Stomach (tissue), 4 donors: ENCODE results near the gene PRDM16.

ENCODE experiments used
- EP300 ChIP-seq: sonication (generic); formaldehyde crosslinking; IDR thresholded peaks from one replicate; pipeline ENCODE4 v1.6.1; 2017; ENCODE audit warnings: antibody characterized with exemption
- POLR2A ChIP-seq, 4 donors: fragments of 450-650 bp; IDR thresholded peaks; one replicate each; pipeline ENCODE4 v1.6.1; 2016; ENCODE audit warnings: antibody characterized with exemption in 4 of 4, control low read depth in 2 of 4, mild to moderate bottlenecking in 1 of 4, moderate library complexity in 1 of 4
- TF ChIP-seq, protein P1 (sequence below), 7 experiments: fragments of 450-650 bp in 4 of 7; fragments of 200-600 bp in 3 of 7; sonication (generic) in 3 of 7; IDR thresholded peaks; one replicate each; pipeline ENCODE4 v1.5.1; 2016 to 2019; ENCODE audit warnings: antibody characterized with exemption in 7 of 7, control low read depth in 2 of 7, mild to moderate bottlenecking in 1 of 7

GRCh38 chr1:3056641-3057040 is 12.4 kb upstream of the PRDM16 start:
- TF ChIP-seq, protein P1, sequence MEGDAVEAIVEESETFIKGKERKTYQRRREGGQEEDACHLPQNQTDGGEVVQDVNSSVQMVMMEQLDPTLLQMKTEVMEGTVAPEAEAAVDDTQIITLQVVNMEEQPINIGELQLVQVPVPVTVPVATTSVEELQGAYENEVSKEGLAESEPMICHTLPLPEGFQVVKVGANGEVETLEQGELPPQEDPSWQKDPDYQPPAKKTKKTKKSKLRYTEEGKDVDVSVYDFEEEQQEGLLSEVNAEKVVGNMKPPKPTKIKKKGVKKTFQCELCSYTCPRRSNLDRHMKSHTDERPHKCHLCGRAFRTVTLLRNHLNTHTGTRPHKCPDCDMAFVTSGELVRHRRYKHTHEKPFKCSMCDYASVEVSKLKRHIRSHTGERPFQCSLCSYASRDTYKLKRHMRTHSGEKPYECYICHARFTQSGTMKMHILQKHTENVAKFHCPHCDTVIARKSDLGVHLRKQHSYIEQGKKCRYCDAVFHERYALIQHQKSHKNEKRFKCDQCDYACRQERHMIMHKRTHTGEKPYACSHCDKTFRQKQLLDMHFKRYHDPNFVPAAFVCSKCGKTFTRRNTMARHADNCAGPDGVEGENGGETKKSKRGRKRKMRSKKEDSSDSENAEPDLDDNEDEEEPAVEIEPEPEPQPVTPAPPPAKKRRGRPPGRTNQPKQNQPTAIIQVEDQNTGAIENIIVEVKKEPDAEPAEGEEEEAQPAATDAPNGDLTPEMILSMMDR (IDR thresholded peaks at IDR 0.05) = no peak
- TF ChIP-seq POLR2A (IDR thresholded peaks at IDR 0.05) (no peak), EP300 (no peak)
